ENCODE measurements around the gene GSTA1.
"Not testable (repeated sequence)": the region's sequence is repeated elsewhere in the genome, so short reads cannot be mapped to it uniquely, and the experiment has no call there.

DNA sequence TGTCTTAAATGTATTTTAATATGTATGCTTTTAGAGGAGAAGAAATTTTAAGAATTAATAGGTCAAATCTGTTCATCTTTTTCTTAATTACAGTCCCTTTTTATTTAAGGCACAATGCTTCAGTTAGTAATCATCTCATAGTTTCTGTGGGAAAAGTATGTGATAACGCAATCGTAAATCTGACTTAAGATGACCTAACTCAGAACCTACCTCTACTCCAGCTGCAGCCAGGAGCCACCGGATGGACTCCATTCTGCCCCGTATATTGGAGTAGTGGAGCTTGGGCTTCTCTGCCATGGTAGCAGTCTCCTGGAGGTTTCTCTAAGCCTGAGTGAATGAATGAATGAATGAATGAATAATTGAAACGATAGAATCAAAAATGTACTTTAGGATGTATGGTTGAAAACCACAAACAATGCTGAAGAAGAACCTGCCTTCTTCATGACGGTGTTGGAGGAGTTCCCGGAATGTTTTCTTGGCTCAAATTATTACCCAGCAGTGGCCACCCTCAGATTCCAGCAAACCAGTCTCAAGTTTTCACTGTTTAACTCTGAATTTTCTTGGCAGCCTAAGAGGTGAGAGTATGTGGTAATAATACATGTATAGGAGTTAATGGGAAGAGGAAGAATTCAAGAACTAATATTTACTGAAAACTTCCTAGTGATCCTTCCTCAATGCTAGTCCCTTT, 45.8 kb downstream of the GSTA1 start:
- TF ChIP-seq, protein P1, sequence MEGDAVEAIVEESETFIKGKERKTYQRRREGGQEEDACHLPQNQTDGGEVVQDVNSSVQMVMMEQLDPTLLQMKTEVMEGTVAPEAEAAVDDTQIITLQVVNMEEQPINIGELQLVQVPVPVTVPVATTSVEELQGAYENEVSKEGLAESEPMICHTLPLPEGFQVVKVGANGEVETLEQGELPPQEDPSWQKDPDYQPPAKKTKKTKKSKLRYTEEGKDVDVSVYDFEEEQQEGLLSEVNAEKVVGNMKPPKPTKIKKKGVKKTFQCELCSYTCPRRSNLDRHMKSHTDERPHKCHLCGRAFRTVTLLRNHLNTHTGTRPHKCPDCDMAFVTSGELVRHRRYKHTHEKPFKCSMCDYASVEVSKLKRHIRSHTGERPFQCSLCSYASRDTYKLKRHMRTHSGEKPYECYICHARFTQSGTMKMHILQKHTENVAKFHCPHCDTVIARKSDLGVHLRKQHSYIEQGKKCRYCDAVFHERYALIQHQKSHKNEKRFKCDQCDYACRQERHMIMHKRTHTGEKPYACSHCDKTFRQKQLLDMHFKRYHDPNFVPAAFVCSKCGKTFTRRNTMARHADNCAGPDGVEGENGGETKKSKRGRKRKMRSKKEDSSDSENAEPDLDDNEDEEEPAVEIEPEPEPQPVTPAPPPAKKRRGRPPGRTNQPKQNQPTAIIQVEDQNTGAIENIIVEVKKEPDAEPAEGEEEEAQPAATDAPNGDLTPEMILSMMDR (IDR thresholded peaks at IDR 0.05) = not testable (repeated sequence)
- not testable (repeated sequence) for TF ChIP-seq POLR2A (IDR thresholded peaks at IDR 0.05)
